Esophagus mucosa (tissue), 1 donor: ENCODE results near the gene APLN. TPM values are rescaled to one million over a fixed set of nuclear protein-coding genes. Genes with fewer than 3 reads are reported as not detected.

ENCODE experiments used
- ATAC-seq: fragments of 200-7000 bp; cut with Tn5 transposase; one replicate; pipeline ENCODE4 v1.9.1; 2020
- total RNA-seq: library from RNA; stranded (reverse); gene quantifications from one replicate; pipeline ENCODE4 v1.2.4, GENCODE V29; 2023
- donor health status: DM: yes; HTN: yes; CAD: no.

APLN gene
- total RNA-seq = 0.28 TPM

GRCh38 chrX:129654652-129655546, at the start of gene APLN:
TSS of gene APLN (minus strand) at chrX:129654956. CDS start at chrX:129654630, 326 bp downstream.
- ATAC-seq = peak; percentile 49

GRCh38 chrX:129704491-129704890, 49.7 kb upstream of the APLN start:
- ATAC-seq = no peak

GRCh38 chrX:129701624-129702069, 46.9 kb upstream of the APLN start:
- ATAC-seq = no peak

- no peak for ATAC-seq
Observed at GRCh38 chrX:129700536-129700935, 45.8 kb upstream of the APLN start.

GRCh38 chrX:129698150-129698549, 43.4 kb upstream of the APLN start:
- no peak for ATAC-seq

- ATAC-seq = no peak
Observed at GRCh38 chrX:129697204-129697829, 42.6 kb upstream of the APLN start.

- no peak for ATAC-seq
Observed at GRCh38 chrX:129696463-129697155, 41.9 kb upstream of the APLN start.

GRCh38 chrX:129695937-129696336, 41.2 kb upstream of the APLN start:
- ATAC-seq = no peak

- ATAC-seq = no peak
Observed at GRCh38 chrX:129695535-129695934, 40.8 kb upstream of the APLN start.

- ATAC-seq = no peak
Observed at GRCh38 chrX:129694805-129695204, 40.0 kb upstream of the APLN start.

GRCh38 chrX:129693354-129693753, 38.6 kb upstream of the APLN start:
- no peak for ATAC-seq

- ATAC-seq = no peak
Observed at GRCh38 chrX:129690435-129690834, 35.7 kb upstream of the APLN start.

GRCh38 chrX:129689796-129690195, 35.0 kb upstream of the APLN start:
- no peak for ATAC-seq

GRCh38 chrX:129688097-129688496, 33.3 kb upstream of the APLN start:
- ATAC-seq = no peak

- no peak for ATAC-seq
Observed at GRCh38 chrX:129686422-129686948, 31.7 kb upstream of the APLN start.

- no peak for ATAC-seq
Observed at GRCh38 chrX:129682979-129683378, 28.2 kb upstream of the APLN start.

- peak; percentile 84 for ATAC-seq
Observed at GRCh38 chrX:129679901-129680300, 25.1 kb upstream of the APLN start.

GRCh38 chrX:129678614-129679195, 23.9 kb upstream of the APLN start:
- ATAC-seq = no peak

GRCh38 chrX:129667412-129667811, 12.7 kb upstream of the APLN start:
- no peak for ATAC-seq

GRCh38 chrX:129665916-129666644, 11.3 kb upstream of the APLN start:
- peak; percentile 74 for ATAC-seq

- no peak for ATAC-seq
Observed at GRCh38 chrX:129663171-129663570, 8.4 kb upstream of the APLN start.

GRCh38 chrX:129661369-129661768, 6.6 kb upstream of the APLN start:
- no peak for ATAC-seq
